ENCODE measurements around the gene DGKD.

DGKD gene

DNA sequence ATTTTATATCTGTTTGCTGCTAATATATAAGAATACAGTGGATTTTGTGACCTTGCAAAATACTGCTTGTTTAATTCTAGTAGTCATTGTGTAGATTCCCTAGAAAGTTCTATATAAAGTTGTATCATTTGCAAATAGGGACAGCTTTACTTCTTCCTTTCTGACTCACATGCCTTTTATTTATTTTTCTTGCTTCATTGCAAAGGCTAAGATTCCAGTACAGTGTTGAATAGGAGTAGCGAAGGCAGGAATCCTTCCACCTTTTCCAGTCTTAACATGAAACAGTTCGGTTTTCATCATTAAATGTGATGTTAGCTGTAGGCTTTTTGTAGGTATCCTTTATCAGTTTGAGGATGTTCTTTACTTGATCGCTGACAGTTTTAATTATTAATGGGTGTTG is 58.1 kb downstream of the DGKD start:
- Histone ChIP-seq H3K36me3 (replicated peaks) (no peaks in the 10 kb centered on the region), H3K27ac (no peak overlapping the region), H3K4me3 (ENCODE audit: low read depth, low read length) (no peak overlapping the region), H3K27me3 (replicated peaks) (no peaks in the 10 kb centered on the region)
- in situ Hi-C loops (cut with HindIII; ENCODE audit: low pct_ligation_motif_present, low sequenced_read_pairs), result no loop called here
- no peak for DNase-seq
- no peak for TF ChIP-seq CTCF (IDR thresholded peaks at IDR 0.05; ENCODE audit: low read depth, low read length, missing control alignments)

- Histone ChIP-seq H3K36me3 (replicated peaks) (no peaks in the 10 kb centered on the region), H3K4me3 (ENCODE audit: low read depth, low read length) (no peak overlapping the region), H3K27ac (peak overlapping the region; percentile 75), H3K27me3 (replicated peaks) (no peaks in the 10 kb centered on the region)
- TF ChIP-seq CTCF (IDR thresholded peaks at IDR 0.05; ENCODE audit: low read depth, low read length, missing control alignments), result no peak
- in situ Hi-C loops (cut with HindIII; ENCODE audit: low pct_ligation_motif_present, low sequenced_read_pairs), result no loop called here
- peak; percentile 45 for DNase-seq
Observed at GRCh38 chr2:233413046-233413445, 58.8 kb downstream of the DGKD start.

- Histone ChIP-seq H3K4me3 (ENCODE audit: low read depth, low read length) (no peak overlapping the region), H3K27ac (peak overlapping the region; percentile 75), H3K36me3 (replicated peaks) (no peaks in the 10 kb centered on the region), H3K27me3 (replicated peaks) (no peaks in the 10 kb centered on the region)
- peak; percentile 62 for DNase-seq
- in situ Hi-C loops (cut with HindIII; ENCODE audit: low pct_ligation_motif_present, low sequenced_read_pairs), result no loop called here
- no peak for TF ChIP-seq CTCF (IDR thresholded peaks at IDR 0.05; ENCODE audit: low read depth, low read length, missing control alignments)
Observed at GRCh38 chr2:233413559-233414272, 59.4 kb downstream of the DGKD start.

GRCh38 chr2:233414273-233414654 is 60.0 kb downstream of the DGKD start:
- H3K27ac ChIP-seq, result peak overlapping the region; percentile 75
- in situ Hi-C loops (cut with HindIII; ENCODE audit: low pct_ligation_motif_present, low sequenced_read_pairs), result no loop called here
- H3K4me3 ChIP-seq (ENCODE audit: low read depth, low read length), result no peak overlapping the region
- DNase-seq, result no peak
- no peaks in the 10 kb centered on the region for H3K27me3 ChIP-seq (replicated peaks)
- TF ChIP-seq CTCF (IDR thresholded peaks at IDR 0.05; ENCODE audit: low read depth, low read length, missing control alignments), result no peak
- H3K36me3 ChIP-seq (replicated peaks), result no peaks in the 10 kb centered on the region

DNA sequence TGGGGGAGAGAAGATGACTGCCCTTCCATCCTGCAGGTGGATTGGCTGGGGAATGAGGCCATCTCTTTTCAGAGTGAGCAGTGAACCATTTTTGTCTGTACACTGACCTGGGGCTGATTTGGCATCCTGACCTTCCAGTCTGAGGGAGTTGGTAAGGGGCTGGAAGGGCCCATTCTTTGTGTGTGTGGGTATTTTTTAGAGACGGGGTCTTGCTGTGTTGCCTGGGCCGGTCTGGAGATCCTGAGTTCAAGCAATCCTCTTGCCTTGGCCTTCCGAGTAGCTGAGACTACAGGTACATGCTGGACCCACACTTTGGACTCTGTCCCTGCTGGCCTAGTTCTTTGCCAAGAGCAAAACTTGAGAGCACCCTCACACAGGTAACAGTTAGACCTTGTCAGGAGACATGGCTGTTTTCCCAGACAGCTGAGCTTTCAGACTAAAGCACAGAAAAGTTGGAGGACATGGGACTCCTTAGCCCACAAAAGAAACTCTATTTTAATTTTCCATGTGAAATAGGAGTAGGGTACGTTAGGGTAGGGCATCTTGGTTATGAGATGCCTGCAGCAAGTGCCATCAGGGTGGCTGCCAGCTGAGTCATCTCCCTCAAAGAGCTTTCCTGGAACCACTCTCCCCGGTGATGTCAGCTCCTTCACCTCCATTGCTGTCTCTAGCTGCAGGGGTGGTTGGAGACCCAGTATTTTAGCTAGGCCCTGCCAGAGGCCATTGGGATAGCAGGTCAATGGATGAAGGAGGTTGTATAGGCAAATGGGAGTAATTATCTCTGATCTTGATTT is 60.7 kb downstream of the DGKD start:
- H3K4me3 ChIP-seq (ENCODE audit: low read depth, low read length), result no peak overlapping the region
- no peak for DNase-seq
- in situ Hi-C loops (cut with HindIII; ENCODE audit: low pct_ligation_motif_present, low sequenced_read_pairs), result no loop called here
- no peak for TF ChIP-seq CTCF (IDR thresholded peaks at IDR 0.05; ENCODE audit: low read depth, low read length, missing control alignments)
- no peaks in the 10 kb centered on the region for H3K27me3 ChIP-seq (replicated peaks)
- no peak overlapping the region for H3K27ac ChIP-seq
- no peaks in the 10 kb centered on the region for H3K36me3 ChIP-seq (replicated peaks)
